Ovary (tissue), 9 donors: ENCODE results near the gene CYP4B1. TPM values are rescaled to one million over a fixed set of nuclear protein-coding genes. Genes with fewer than 3 reads are reported as not detected.

Source experiments
- DNase-seq, 5 donors: peaks; one replicate each; pipeline ENCODE4 v3.0.0-alpha.2; 2019 to 2020
- H3K27ac ChIP-seq, 2 donors: fragments of 200-600 bp; one replicate each; pipeline versions ENCODE4 v1.5.1 to v1.8.0; 2019 to 2022
- H3K27me3 ChIP-seq: fragments of 200-600 bp; one replicate; pipeline ENCODE4 v1.8.0; 2022
- H3K36me3 ChIP-seq: fragments of 200-600 bp; sonication (generic); one replicate; pipeline ENCODE4 v1.5.1; 2019
- H3K4me1 ChIP-seq: one replicate; pipeline ENCODE4 v1.8.1; 2013; ENCODE audit warnings: mild to moderate bottlenecking, moderate library complexity; ENCODE audit not compliant: insufficient read depth
- H3K4me3 ChIP-seq: fragments of 200-600 bp; sonication (generic); one replicate; pipeline ENCODE4 v1.5.1; 2017
- H3K9me3 ChIP-seq, 2 donors: fragments of 200-600 bp in 1 of 2; sonication (generic) in 1 of 2; one replicate each; pipeline versions ENCODE4 v1.5.1 to v1.8.1; 2013 to 2019; ENCODE audit warnings: mild to moderate bottlenecking in 1 of 2, moderate library complexity in 1 of 2
- CTCF ChIP-seq, 3 donors: fragments of 450-650 bp in 2 of 3; fragments of 200-600 bp in 1 of 3; IDR thresholded peaks; one replicate each; pipeline versions ENCODE4 v1.5.1 to v1.8.0; 2016 to 2022; ENCODE audit warnings: antibody characterized with exemption in 3 of 3, mild to moderate bottlenecking in 1 of 3
- EP300 ChIP-seq: sonication (generic); formaldehyde crosslinking; IDR thresholded peaks from one replicate; pipeline ENCODE4 v1.6.1; 2017; ENCODE audit warnings: antibody characterized with exemption
- POLR2A ChIP-seq: fragments of 450-650 bp; IDR thresholded peaks from one replicate; pipeline ENCODE4 v1.6.1; 2017; ENCODE audit warnings: antibody characterized with exemption, mild to moderate bottlenecking, moderate library complexity
- WGBS, 3 donors: extraction: QIAGEN DNeasy Blood & Tissue Kit in 1 of 3; methylation state at CpG; one replicate each; pipeline versions ENCODE4 v1.1.5 to v1.1.7; 2013 to 2017; 5-methylcytosine and 5-hydroxymethylcytosine counted together
- intact Hi-C, 4 donors: fragments of 100-400 bp; cut with DNase I; formaldehyde crosslinking; loops; one replicate each; pipeline versions ENCODE4 v1.11.0 to v1.15.1; 2022 to 2023
- polyA plus RNA-seq, 2 donors: library from polyadenylated mRNA; stranded (reverse); fragments of 200-250 nt in 1 of 2; fragments of 350-450 nt in 1 of 2; fragmentation: Illumina TruSeq in 1 of 2; extraction: RNeasy Lipid Tissue Mini Kit (QIAGEN cat#74804) in 1 of 2; gene quantifications; one replicate each; pipeline ENCODE4 v1.2.3, GENCODE V29; 2013 to 2014
- total RNA-seq, 7 donors: library from RNA; depleted of rRNA in 2 of 7; stranded (reverse); fragments of >200 nt in 2 of 7; fragmentation: NEBNext Ultra II Directional in 3 of 7; extraction: Animal tissue kit (Norgen Biotek cat#: 25700) in 3 of 7; gene quantifications; one replicate each; pipeline versions ENCODE4 v1.1.0 to v1.2.4, GENCODE V29; 2016 to 2023
- donor health status: DM: no; HTN: no; CAD: no; lungs with moderate emphysema.
- donor health status: DM: no; HTN: no; CAD: no.
- donor health status: Bipolar disorder and iron deficiency.
- donor health status: DM: yes; HTN: yes; CAD: no.
- donor health status: DM: no; HTN: no; CAD: no.
- donor health status: DM: yes; HTN: yes; CAD: no.

Gene CYP4B1
- total and polyA plus RNA-seq, 9 donors = 0.38 to 51.7 (median 3.3) TPM; not detected in 1

DNA sequence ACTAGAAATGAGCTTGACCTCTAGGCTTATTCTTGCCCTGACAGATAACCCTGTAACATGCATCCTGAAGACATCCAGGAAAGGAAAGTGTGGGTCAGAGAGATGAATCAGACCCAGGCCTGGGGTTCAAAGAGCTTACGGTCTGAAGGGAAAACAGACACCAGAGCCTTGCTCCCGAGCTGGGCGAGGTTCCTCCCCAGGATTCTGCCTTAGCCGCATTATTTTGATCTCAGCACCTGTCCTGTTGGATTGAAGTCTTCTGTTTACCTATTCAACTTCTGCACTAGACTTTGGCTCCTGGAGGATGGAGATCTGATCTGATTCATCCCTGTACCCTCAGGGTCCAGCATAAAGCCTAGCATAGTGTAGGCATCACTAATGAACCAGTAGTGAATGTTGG lies 1.9 kb downstream of the CYP4B1 start:
- intact Hi-C loops = no loop called here
- no peaks in the 10 kb centered on the region for H3K27me3 ChIP-seq
- H3K27ac ChIP-seq = no peak overlapping the region
- H3K4me3 ChIP-seq = no peak overlapping the region
- TF ChIP-seq POLR2A = no peak
- TF ChIP-seq EP300 = no peak
- TF ChIP-seq CTCF (IDR thresholded peaks at IDR 0.05) = no peak
- no peaks in the 10 kb centered on the region for H3K36me3 ChIP-seq
- no peaks in the 10 kb centered on the region for H3K4me1 ChIP-seq
- WGBS, 3 donors = 47 to 64% (median 63%) methylated on average over 4 of the region's 4 CpGs
- no peak for DNase-seq
- H3K9me3 ChIP-seq = no peaks in the 10 kb centered on the region

- H3K27me3 ChIP-seq = no peaks in the 10 kb centered on the region
- H3K4me1 ChIP-seq = no peaks in the 10 kb centered on the region
- TF ChIP-seq EP300 (no peak), CTCF (IDR thresholded peaks at IDR 0.05) (no peak), POLR2A (no peak)
- H3K9me3 ChIP-seq = no peaks in the 10 kb centered on the region
- H3K27ac ChIP-seq = no peak overlapping the region
- H3K4me3 ChIP-seq = no peak overlapping the region
- DNase-seq = no peak
- WGBS, 3 donors = 71 to 81% (median 73%) methylated on average over 5 of the region's 5 CpGs
- H3K36me3 ChIP-seq = no peaks in the 10 kb centered on the region
- intact Hi-C loops = no loop called here
Observed at GRCh38 chr1:46801323-46802055, 2.6 kb downstream of the CYP4B1 start.

- no peak overlapping the region for H3K4me3 ChIP-seq
Observed at GRCh38 chr1:46802081-46802480, 3.2 kb downstream of the CYP4B1 start.

GRCh38 chr1:46802901-46803574 lies 4.2 kb downstream of the CYP4B1 start:
- WGBS, 3 donors = 70 to 79% (median 72%) methylated on average over 6 of the region's 6 CpGs
- no peaks in the 10 kb centered on the region for H3K36me3 ChIP-seq
- no peaks in the 10 kb centered on the region for H3K4me1 ChIP-seq
- intact Hi-C loops = no loop called here
- no peak overlapping the region for H3K4me3 ChIP-seq
- DNase-seq = no peak
- H3K27ac ChIP-seq = no peak overlapping the region
- H3K9me3 ChIP-seq = no peaks in the 10 kb centered on the region
- no peaks in the 10 kb centered on the region for H3K27me3 ChIP-seq
- no peak for TF ChIP-seq POLR2A
- no peak for TF ChIP-seq CTCF (IDR thresholded peaks at IDR 0.05)
- TF ChIP-seq EP300 = no peak

More at GRCh38 chr1:46802081-46802480, 3.2 kb downstream of the CYP4B1 start:
- 0 to 91% (median 72%) methylated on average over 1 of the region's 1 CpG for WGBS, 3 donors
- no peak for TF ChIP-seq POLR2A
- no peak for TF ChIP-seq CTCF (IDR thresholded peaks at IDR 0.05)
- TF ChIP-seq EP300 = no peak
- no peaks in the 10 kb centered on the region for H3K9me3 ChIP-seq
- intact Hi-C loops = no loop called here
- no peaks in the 10 kb centered on the region for H3K4me1 ChIP-seq
- no peak overlapping the region for H3K27ac ChIP-seq
- H3K27me3 ChIP-seq = no peaks in the 10 kb centered on the region
- H3K36me3 ChIP-seq = no peaks in the 10 kb centered on the region
- no peak for DNase-seq
